Endothelial cell of umbilical vein (primary cell): ENCODE results near the gene NCAPH2. TPM values are rescaled to one million over a fixed set of nuclear protein-coding genes. Genes with fewer than 3 reads are reported as not detected.

Experiments
- BruUV-seq: library from RNA; stranded (reverse); fragments of 400-500 nt; replicated peaks from 2 replicates; lab custom pipeline; 2021; lab: Mats Ljungman, UMichigan
- CTCF ChIA-PET: fragments of 300-600, 350-600 bp; sonication (Branson Sonifier 250); formaldehyde crosslinking; loops from one replicate; lab custom pipeline; 2021; ENCODE audit warnings: antibody characterized with exemption, inconsistent platforms; lab: Charles Lee
- POLR2A ChIA-PET: fragments of 300-600, 350-600 bp; sonication (Branson Sonifier 250); formaldehyde crosslinking; loops from one replicate; lab custom pipeline; 2021; ENCODE audit warnings: antibody characterized with exemption, inconsistent platforms; lab: Charles Lee
- DNase-seq: peaks from one replicate; pipeline ENCODE4 v3.0.0-alpha.2; 2011; ENCODE audit warnings: low read depth, low spot score
- FAIRE-seq: peaks from 2 replicates; lab custom pipeline; 2011; peaks lifted over from hg19 to GRCh38; lab: Jason Lieb, UNC
- H2AFZ ChIP-seq: 2 replicates; pipeline ENCODE4 v1.6.0; 2012; ENCODE audit warnings: low read depth, low read length, control low read depth, inconsistent platforms
- H3K27ac ChIP-seq: 2 replicates; pipeline ENCODE4 v1.5.1; 2011; ENCODE audit warnings: low read depth, mild to moderate bottlenecking, control low read depth, low read length, moderate library complexity; ENCODE audit not compliant: insufficient read depth
- H3K27me3 ChIP-seq, 2 experiments: 2 replicates each; pipeline versions ENCODE4 v1.6.0 to v1.6.1; 2011; ENCODE audit warnings: low read length in 2 of 2, mixed read lengths in 1 of 2; ENCODE audit not compliant: control insufficient read depth in 2 of 2, insufficient read depth in 2 of 2
- H3K36me3 ChIP-seq, 2 experiments: 2 replicates in 1 of 2; 3 replicates in 1 of 2; pipeline ENCODE4 v1.5.1; 2011; ENCODE audit warnings: low read length in 2 of 2, mild to moderate bottlenecking in 1 of 2, moderate library complexity in 1 of 2; ENCODE audit not compliant: control insufficient read depth in 2 of 2, insufficient read depth in 2 of 2; ENCODE audit errors: extremely low read depth in 1 of 2
- H3K4me1 ChIP-seq: 3 replicates; pipeline ENCODE4 v1.5.1; 2011; ENCODE audit warnings: mild to moderate bottlenecking, low read length; ENCODE audit not compliant: control insufficient read depth, insufficient read depth; ENCODE audit errors: extremely low read depth
- H3K4me2 ChIP-seq: 2 replicates; pipeline ENCODE4 v1.6.1; 2011; ENCODE audit warnings: low read length, control low read depth, mixed read lengths; ENCODE audit not compliant: insufficient read depth
- H3K4me3 ChIP-seq, 3 experiments: fragments of 200-600 bp in 1 of 3; sonication (generic), shearing (Covaris generic) in 1 of 3; replicated peaks in 1 of 3; 2 replicates each; pipeline ENCODE4 v1.5.1; 2011 to 2016; ENCODE audit warnings: control low read depth in 3 of 3, low read length in 3 of 3, mild to moderate bottlenecking in 2 of 3, inconsistent platforms in 1 of 3, low read depth in 1 of 3, moderate library complexity in 1 of 3; ENCODE audit not compliant: insufficient read depth in 1 of 3
- H3K79me2 ChIP-seq: 2 replicates; pipeline ENCODE4 v1.6.0; 2012; ENCODE audit warnings: low read length, inconsistent platforms; ENCODE audit not compliant: control insufficient read depth, insufficient read depth
- H3K9ac ChIP-seq: replicated peaks from 2 replicates; pipeline ENCODE3; 2011; ENCODE audit warnings: low read length, control low read depth; ENCODE audit not compliant: insufficient read depth; ENCODE audit errors: extremely low read depth
- H3K9me1 ChIP-seq: replicated peaks from 3 replicates; pipeline ENCODE4 v1.6.0; 2011; ENCODE audit warnings: mild to moderate bottlenecking, low read length; ENCODE audit not compliant: control insufficient read depth, insufficient read depth; ENCODE audit errors: extremely low read depth
- H3K9me3 ChIP-seq: replicated peaks from 2 replicates; pipeline ENCODE4 v1.5.1; 2012; ENCODE audit warnings: low read length, inconsistent platforms; ENCODE audit not compliant: control insufficient read depth, insufficient read depth
- H4K20me1 ChIP-seq: replicated peaks from 2 replicates; pipeline ENCODE3; 2011; ENCODE audit warnings: mild to moderate bottlenecking, low read length; ENCODE audit not compliant: control insufficient read depth, insufficient read depth; ENCODE audit errors: extremely low read depth
- EZH2 ChIP-seq: IDR thresholded peaks from 2 replicates; pipeline ENCODE4 v1.6.1; 2012; ENCODE audit warnings: borderline replicate concordance, low read depth, mild to moderate bottlenecking, moderate library complexity, low read length, inconsistent platforms; ENCODE audit not compliant: severe bottlenecking
- JUN ChIP-seq: IDR thresholded peaks from 2 replicates; pipeline ENCODE4 v1.6.1; 2011; ENCODE audit warnings: borderline replicate concordance, low read depth; ENCODE audit not compliant: insufficient read length, insufficient read depth
- MAX ChIP-seq: IDR thresholded peaks from 2 replicates; pipeline ENCODE4 v1.6.1; 2011; ENCODE audit not compliant: insufficient read depth, insufficient read length
- dilution Hi-C: fragments of 300-500 bp; cut with MboI; formaldehyde crosslinking; loops from one replicate; pipeline ENCODE4 v1.15.0; 2019; ENCODE audit warnings: low sequenced_read_pairs; ENCODE audit not compliant: extremely low pct_ligation_motif_present
- intact Hi-C: fragments of 100-400 bp; cut with micrococcal nuclease; formaldehyde crosslinking; loops from one replicate; pipeline ENCODE4 v1.10.0; 2022
- polyA plus RNA-seq, 4 experiments: library from polyadenylated mRNA; depleted of rRNA in 3 of 4; stranded (reverse) in 3 of 4; unstranded in 1 of 4; fragments of >200 nt; gene quantifications; 2 replicates each; pipeline versions ENCODE4 v1.2.1 to v1.2.3, GENCODE V29; 2011 to 2012; ENCODE audit warnings: missing spikeins in 1 of 4
- total RNA-seq: library from RNA; stranded (reverse); gene quantifications from 2 replicates; pipeline ENCODE4 v1.2.3, GENCODE V29; 2021
- TF ChIP-seq, protein P1 (sequence below), 2 donors: IDR thresholded peaks; 1 replicate in 1 of 2; 2 replicates in 1 of 2; pipeline ENCODE4 v1.5.1; 2011; ENCODE audit warnings: low read length in 2 of 2, mild to moderate bottlenecking in 2 of 2, moderate library complexity in 2 of 2, control low read depth in 1 of 2, inconsistent platforms in 1 of 2, low read depth in 1 of 2; ENCODE audit not compliant: insufficient read depth in 1 of 2; ENCODE audit errors: extremely low read depth in 1 of 2

NCAPH2 gene
- total and polyA plus RNA-seq, 2 donors (not counting 3 experiments of a cell fraction or from before 2014, with no cell fraction given), result 42.4 to 43.2 TPM

- H3K9me3 ChIP-seq, result no peaks in the 10 kb centered on the region
- ChIA-PET CTCF (interaction anchor here (0.7 to 2.6 kb wide), 3 partner anchors 12 to 245 kb away, joined by 3 to 17 read pairs (median 4); no protein-coding TSS in a partner anchor), POLR2A (no interaction called here)
- H3K4me3 ChIP-seq, result no peak overlapping the region
- no peak overlapping the region for H2AFZ ChIP-seq
- FAIRE-seq (no peak), DNase-seq (no peak)
- no TSS peak for BruUV-seq
- H3K27ac ChIP-seq, result no peak overlapping the region
- H3K9ac ChIP-seq, result no peak overlapping the region
- dilution Hi-C loops, result no loop called here
- H3K4me2 ChIP-seq, result no peak overlapping the region
- H3K4me1 ChIP-seq, result no peaks in the 10 kb centered on the region
- H3K9me1 ChIP-seq, result no peaks in the 10 kb centered on the region
- H3K79me2 ChIP-seq, result no peaks in the 10 kb centered on the region
- TF ChIP-seq, protein P1, sequence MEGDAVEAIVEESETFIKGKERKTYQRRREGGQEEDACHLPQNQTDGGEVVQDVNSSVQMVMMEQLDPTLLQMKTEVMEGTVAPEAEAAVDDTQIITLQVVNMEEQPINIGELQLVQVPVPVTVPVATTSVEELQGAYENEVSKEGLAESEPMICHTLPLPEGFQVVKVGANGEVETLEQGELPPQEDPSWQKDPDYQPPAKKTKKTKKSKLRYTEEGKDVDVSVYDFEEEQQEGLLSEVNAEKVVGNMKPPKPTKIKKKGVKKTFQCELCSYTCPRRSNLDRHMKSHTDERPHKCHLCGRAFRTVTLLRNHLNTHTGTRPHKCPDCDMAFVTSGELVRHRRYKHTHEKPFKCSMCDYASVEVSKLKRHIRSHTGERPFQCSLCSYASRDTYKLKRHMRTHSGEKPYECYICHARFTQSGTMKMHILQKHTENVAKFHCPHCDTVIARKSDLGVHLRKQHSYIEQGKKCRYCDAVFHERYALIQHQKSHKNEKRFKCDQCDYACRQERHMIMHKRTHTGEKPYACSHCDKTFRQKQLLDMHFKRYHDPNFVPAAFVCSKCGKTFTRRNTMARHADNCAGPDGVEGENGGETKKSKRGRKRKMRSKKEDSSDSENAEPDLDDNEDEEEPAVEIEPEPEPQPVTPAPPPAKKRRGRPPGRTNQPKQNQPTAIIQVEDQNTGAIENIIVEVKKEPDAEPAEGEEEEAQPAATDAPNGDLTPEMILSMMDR (IDR thresholded peaks at IDR 0.05; ENCODE audit: extremely low read depth in 1 of 2, insufficient read depth in 1 of 2, low read depth in 1 of 2, low read length in 2 of 2), result no peak
- no peak for TF ChIP-seq MAX
- TF ChIP-seq EZH2, result no peak
- TF ChIP-seq JUN, result no peak
- H3K27me3 ChIP-seq, result peaks cover under 1 to 14% of the 10 kb centered on the region in 2 experiments
- H4K20me1 ChIP-seq, result no peaks in the 10 kb centered on the region
- intact Hi-C loops, result no loop called here
- H3K36me3 ChIP-seq, result no peaks in the 10 kb centered on the region
Observed at GRCh38 chr22:50485221-50486131, 22.5 kb upstream of the NCAPH2 start.
